ENCODE data around the gene GCG. TPM values are rescaled to one million over a fixed set of nuclear protein-coding genes. Genes with fewer than 3 reads are reported as not detected.

GCG gene
- total RNA-seq, 2 experiments from 2014 or later = not detected

- ATAC-seq (no peak), DNase-seq (no peak)
- H3K27ac Mint-ChIP-seq = no peak overlapping the region
- H3K9me3 Mint-ChIP-seq (ENCODE audit: low read depth) = no peaks in the 10 kb centered on the region
- H3K4me3 Mint-ChIP-seq = no peak overlapping the region
- H3K27me3 Mint-ChIP-seq = peaks cover 25% of the 10 kb centered on the region
- CTCF ChIA-PET = interaction anchor here (1.4 kb wide), 1 partner anchor 51 kb away, joined by 3 read pairs; no protein-coding TSS in a partner anchor
- no peaks in the 10 kb centered on the region for H3K4me1 Mint-ChIP-seq
- no peaks in the 10 kb centered on the region for H3K36me3 Mint-ChIP-seq
These were observed 13.7 kb downstream of the GCG start for GRCh38 chr2:162138310-162138709.

DNA sequence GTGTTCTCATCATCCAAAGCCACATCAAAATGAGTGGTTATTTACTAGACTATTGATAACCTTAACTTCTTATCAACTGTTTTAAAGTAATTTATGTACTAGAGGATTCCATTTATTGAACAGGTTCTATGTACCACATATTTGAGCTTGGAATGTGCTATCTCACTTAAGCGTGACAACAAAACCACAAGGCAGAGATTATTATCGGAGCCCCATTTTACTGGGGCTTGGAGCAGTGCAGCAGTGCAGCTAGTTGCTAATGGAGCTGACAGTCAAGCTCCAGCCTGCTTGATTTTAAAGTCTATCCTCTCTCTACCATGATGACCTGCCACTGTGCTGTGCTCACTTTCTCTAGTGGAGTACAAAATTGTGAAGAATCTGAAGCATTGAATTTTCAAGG lies 24.6 kb downstream of the GCG start:
- H3K27me3 Mint-ChIP-seq = peaks cover 6% of the 10 kb centered on the region
- H3K9me3 Mint-ChIP-seq (ENCODE audit: low read depth) = no peaks in the 10 kb centered on the region
- ATAC-seq (no peak), DNase-seq (no peak)
- no peak overlapping the region for H3K27ac Mint-ChIP-seq
- CTCF ChIA-PET = interaction anchor here (1.2 to 1.7 kb wide), 4 partner anchors 171 to 542 kb away, joined by 3 to 6 read pairs (median 6); no protein-coding TSS in a partner anchor
- H3K4me3 Mint-ChIP-seq = no peak overlapping the region
- H3K36me3 Mint-ChIP-seq = no peaks in the 10 kb centered on the region
- H3K4me1 Mint-ChIP-seq = peaks cover 25% of the 10 kb centered on the region

GRCh38 chr2:162126527-162126926 lies 25.5 kb downstream of the GCG start:
- no peak overlapping the region for H3K4me3 Mint-ChIP-seq
- no peaks in the 10 kb centered on the region for H3K36me3 Mint-ChIP-seq
- peaks cover 6% of the 10 kb centered on the region for H3K27me3 Mint-ChIP-seq
- no peak for DNase-seq
- peak; percentile 38 for ATAC-seq
- H3K9me3 Mint-ChIP-seq (ENCODE audit: low read depth) = no peaks in the 10 kb centered on the region
- no peak overlapping the region for H3K27ac Mint-ChIP-seq
- CTCF ChIA-PET = interaction anchor here (0.7 to 3.0 kb wide), 11 partner anchors 10 to 539 kb away, joined by 3 to 27 read pairs (median 4); partner anchors contain the start of gene DPP4
- H3K4me1 Mint-ChIP-seq = peaks cover 25% of the 10 kb centered on the region

GRCh38 chr2:162126111-162126519 lies 25.9 kb downstream of the GCG start:
- CTCF ChIA-PET = interaction anchor here (0.7 to 3.0 kb wide), 12 partner anchors 9 to 539 kb away, joined by 3 to 27 read pairs (median 4); partner anchors contain the start of gene DPP4
- H3K9me3 Mint-ChIP-seq (ENCODE audit: low read depth) = no peaks in the 10 kb centered on the region
- no peaks in the 10 kb centered on the region for H3K36me3 Mint-ChIP-seq
- H3K4me1 Mint-ChIP-seq = peaks cover 25% of the 10 kb centered on the region
- no peak overlapping the region for H3K27ac Mint-ChIP-seq
- ATAC-seq (no peak), DNase-seq (no peak)
- no peak overlapping the region for H3K4me3 Mint-ChIP-seq
- peaks cover 6% of the 10 kb centered on the region for H3K27me3 Mint-ChIP-seq

- Mint-ChIP-seq H3K27me3 (peaks cover 6% of the 10 kb centered on the region), H3K9me3 (ENCODE audit: low read depth) (no peaks in the 10 kb centered on the region), H3K27ac (no peak overlapping the region), H3K36me3 (no peaks in the 10 kb centered on the region), H3K4me1 (peaks cover 25% of the 10 kb centered on the region), H3K4me3 (no peak overlapping the region)
- ATAC-seq (no peak), DNase-seq (no peak)
- CTCF ChIA-PET = interaction anchor here (0.7 to 3.0 kb wide), 15 partner anchors 8 to 844 kb away, joined by 3 to 27 read pairs (median 4); partner anchors contain the start of gene DPP4
These were observed 26.9 kb downstream of the GCG start for GRCh38 chr2:162125138-162125537.

DNA sequence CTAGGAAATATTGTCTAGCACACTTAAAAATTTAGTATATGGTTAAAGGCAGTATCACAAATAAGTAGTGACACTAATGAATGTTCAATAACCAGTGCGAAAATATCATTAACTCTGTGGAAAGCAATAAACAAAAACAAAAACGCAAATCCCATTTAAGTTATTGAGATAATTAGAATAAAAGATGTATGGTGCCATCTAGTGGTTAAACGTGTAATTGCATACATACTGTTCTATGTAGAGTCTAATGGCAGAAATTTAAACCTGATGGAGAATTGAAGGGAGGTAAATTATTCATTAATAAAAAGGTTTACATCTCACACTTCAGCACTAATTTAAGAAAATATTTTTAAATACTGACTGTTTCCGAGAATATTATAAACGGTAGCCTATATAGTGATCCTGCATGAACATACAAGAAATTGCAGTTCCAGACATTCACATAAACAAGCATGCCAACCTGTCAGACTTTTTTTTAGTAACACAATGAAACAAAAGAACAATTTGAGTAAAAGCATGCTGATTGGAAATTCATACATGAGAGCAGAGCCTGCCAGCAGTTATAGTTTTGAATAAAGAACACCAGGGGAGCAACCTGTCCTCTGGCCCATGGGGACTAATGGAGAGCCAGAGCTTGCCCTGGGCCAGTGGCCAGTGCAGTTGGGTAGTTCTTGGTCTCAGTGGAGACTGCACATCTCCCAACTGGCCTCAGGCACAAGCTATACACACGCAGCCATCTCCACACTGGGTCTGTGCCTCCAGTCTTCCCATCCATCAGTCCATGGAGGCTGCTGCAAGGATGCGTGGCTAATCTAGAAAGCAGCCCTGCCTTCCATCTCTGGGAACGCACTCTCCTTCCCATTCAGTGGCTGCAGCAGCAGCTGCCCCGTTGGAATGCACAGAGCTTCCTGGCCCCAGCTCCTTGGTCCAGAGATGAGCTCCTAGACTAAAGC lies 28.0 kb downstream of the GCG start:
- ATAC-seq (peak; percentile 61), DNase-seq (no peak)
- CTCF ChIA-PET = interaction anchor here (0.7 to 3.0 kb wide), 11 partner anchors 9 to 843 kb away, joined by 3 to 27 read pairs (median 5); partner anchors contain the start of gene DPP4
- H3K4me3 Mint-ChIP-seq = no peak overlapping the region
- no peaks in the 10 kb centered on the region for H3K27me3 Mint-ChIP-seq
- no peaks in the 10 kb centered on the region for H3K9me3 Mint-ChIP-seq (ENCODE audit: low read depth)
- peaks cover 25% of the 10 kb centered on the region for H3K4me1 Mint-ChIP-seq
- H3K27ac Mint-ChIP-seq = no peak overlapping the region
- no peaks in the 10 kb centered on the region for H3K36me3 Mint-ChIP-seq

DNA sequence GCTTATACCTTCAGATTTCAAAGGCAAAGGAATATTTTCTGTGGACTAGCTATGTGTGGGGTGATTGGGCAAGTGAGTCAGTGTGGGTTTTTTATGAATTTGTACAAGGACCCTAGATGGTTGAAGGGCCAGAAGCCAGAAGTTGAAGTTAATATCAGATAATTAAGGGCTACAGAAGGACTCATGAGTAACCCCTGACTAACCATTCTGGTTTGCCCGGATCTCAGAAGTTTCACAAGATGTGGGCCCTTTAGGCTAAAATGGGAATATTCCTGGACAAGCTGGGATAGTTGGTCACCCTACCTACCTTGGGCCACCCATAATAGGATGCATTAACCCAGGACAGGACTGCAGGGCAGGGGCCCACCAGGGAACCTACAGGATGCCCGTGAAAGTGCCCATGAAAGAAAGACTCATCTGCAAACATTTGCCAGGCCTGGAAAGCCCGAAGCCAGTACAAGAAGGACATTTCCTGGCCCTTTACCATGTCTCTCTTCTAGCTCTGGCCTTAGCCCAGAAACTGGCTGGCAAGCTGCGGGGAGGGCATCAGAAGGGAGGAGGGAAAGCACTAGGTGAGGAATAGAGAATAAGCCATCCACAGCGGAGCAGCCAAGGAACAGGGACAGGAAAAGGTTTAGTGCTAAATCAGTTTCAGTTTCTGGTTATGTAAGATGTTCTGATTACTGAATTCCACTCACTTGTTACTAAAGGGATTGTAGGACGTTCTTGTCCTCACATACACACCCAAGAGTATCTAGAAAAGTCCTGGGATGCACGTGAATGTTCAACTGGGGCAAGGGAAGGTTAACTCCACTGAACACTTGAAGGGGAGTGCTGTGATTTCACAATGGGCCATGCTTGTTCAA lies 33.6 kb downstream of the GCG start:
- DNase-seq = no peak
- CTCF ChIA-PET = interaction anchor here (1.0 to 1.6 kb wide), 2 partner anchors 123 to 542 kb away, joined by 3 read pairs; no protein-coding TSS in a partner anchor
- Mint-ChIP-seq H3K4me3 (no peak overlapping the region), H3K9me3 (ENCODE audit: low read depth) (peaks cover 11% of the 10 kb centered on the region), H3K36me3 (peaks cover 14% of the 10 kb centered on the region), H3K27ac (no peak overlapping the region), H3K27me3 (no peaks in the 10 kb centered on the region), H3K4me1 (peaks cover 13% of the 10 kb centered on the region)
- ATAC-seq = no peak

GRCh38 chr2:162116352-162116751 lies 35.7 kb downstream of the GCG start:
- Mint-ChIP-seq H3K27ac (no peak overlapping the region), H3K4me3 (no peak overlapping the region), H3K27me3 (no peaks in the 10 kb centered on the region), H3K9me3 (ENCODE audit: low read depth) (peaks cover 11% of the 10 kb centered on the region), H3K4me1 (peaks cover 13% of the 10 kb centered on the region), H3K36me3 (peaks cover 14% of the 10 kb centered on the region)
- no peak for ATAC-seq
- no peak for DNase-seq
- CTCF ChIA-PET = interaction anchor here (1.0 to 1.4 kb wide), 2 partner anchors 10 to 109 kb away, joined by 3 read pairs; no protein-coding TSS in a partner anchor

- H3K27ac Mint-ChIP-seq = no peak overlapping the region
- CTCF ChIA-PET = no interaction called here
These were observed 37.0 kb downstream of the GCG start for GRCh38 chr2:162115076-162115475.

GRCh38 chr2:162114271-162114670 lies 37.8 kb downstream of the GCG start:
- Mint-ChIP-seq H3K4me1 (peaks cover 13% of the 10 kb centered on the region), H3K4me3 (no peak overlapping the region), H3K9me3 (ENCODE audit: low read depth) (peaks cover 11% of the 10 kb centered on the region), H3K27ac (no peak overlapping the region), H3K36me3 (peaks cover 14% of the 10 kb centered on the region), H3K27me3 (no peaks in the 10 kb centered on the region)
- ATAC-seq (no peak), DNase-seq (no peak)
- CTCF ChIA-PET = interaction anchor here (1.1 kb wide), 1 partner anchor 8 kb away, joined by 3 read pairs; no protein-coding TSS in a partner anchor

More at GRCh38 chr2:162115076-162115475, 37.0 kb downstream of the GCG start:
- Mint-ChIP-seq H3K27me3 (no peaks in the 10 kb centered on the region), H3K36me3 (peaks cover 14% of the 10 kb centered on the region), H3K4me3 (no peak overlapping the region), H3K9me3 (ENCODE audit: low read depth) (peaks cover 11% of the 10 kb centered on the region), H3K4me1 (peaks cover 13% of the 10 kb centered on the region)
- no peak for ATAC-seq
- DNase-seq = no peak

- CTCF ChIA-PET = interaction anchor here (1.1 kb wide), 1 partner anchor 8 kb away, joined by 3 read pairs; no protein-coding TSS in a partner anchor
- no peak for ATAC-seq
- Mint-ChIP-seq H3K27ac (no peak overlapping the region), H3K36me3 (peaks cover 14% of the 10 kb centered on the region), H3K27me3 (no peaks in the 10 kb centered on the region), H3K4me1 (peaks cover 12% of the 10 kb centered on the region), H3K4me3 (no peak overlapping the region), H3K9me3 (ENCODE audit: low read depth) (peaks cover 11% of the 10 kb centered on the region)
- DNase-seq = no peak
These were observed 38.3 kb downstream of the GCG start for GRCh38 chr2:162113776-162114168.

DNA sequence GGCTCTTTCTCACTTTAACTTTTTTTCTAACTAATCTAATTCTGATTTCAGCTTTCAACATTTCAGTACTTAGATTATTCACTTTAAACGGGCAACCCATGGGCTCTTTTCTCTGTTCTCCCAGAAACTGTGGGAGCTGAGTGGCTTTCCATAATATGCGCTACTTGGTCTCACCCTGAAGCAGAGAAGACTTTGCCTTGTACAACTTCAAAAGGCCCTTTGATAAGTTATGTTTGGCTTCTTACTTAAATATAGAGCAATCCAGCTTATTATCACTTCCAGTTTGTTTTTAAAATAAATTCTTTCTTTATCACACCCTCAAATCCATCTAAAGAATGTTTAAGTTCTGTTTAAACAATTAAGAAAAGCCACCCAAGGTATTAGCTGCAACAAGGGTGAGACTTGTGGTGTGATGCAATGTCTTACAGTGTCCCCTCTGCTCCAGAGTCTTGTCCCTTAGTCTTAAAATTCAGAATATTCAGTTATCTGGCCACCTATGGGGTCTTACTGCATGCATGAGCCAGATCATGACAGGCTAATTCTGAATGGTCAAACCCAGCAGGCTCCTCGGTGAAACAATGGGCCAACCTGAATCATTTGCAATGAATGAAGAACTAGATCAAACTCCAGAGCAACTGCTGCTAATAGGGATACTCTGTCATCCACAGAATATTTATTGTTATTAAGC lies 38.8 kb downstream of the GCG start:
- Mint-ChIP-seq H3K27me3 (no peaks in the 10 kb centered on the region), H3K4me3 (no peak overlapping the region), H3K27ac (no peak overlapping the region), H3K36me3 (peaks cover 13% of the 10 kb centered on the region), H3K4me1 (peaks cover 10% of the 10 kb centered on the region), H3K9me3 (ENCODE audit: low read depth) (peaks cover 11% of the 10 kb centered on the region)
- CTCF ChIA-PET = interaction anchor here (1.1 kb wide), 1 partner anchor 9 kb away, joined by 3 read pairs; no protein-coding TSS in a partner anchor
- DNase-seq (no peak), ATAC-seq (no peak)

All from activated CD8-positive, alpha-beta memory T cell treated with anti-CD3 and anti-CD28 coated beads, Interleukin-2, amount 10 ng/mL, durations not matched to agents 7 days and 5 days (primary cell).